HepG2 (cell line): ENCODE measurements around the gene ATG16L1. TPM values are rescaled to one million over a fixed set of nuclear protein-coding genes. Genes with fewer than 3 reads are reported as not detected.
A peak's percentile ranks its signal among the peaks of the same experiment; 100 is the strongest.

ENCODE experiments used
- CHD4 ChIP-seq: fragments of 200-600 bp; sonication (generic); IDR thresholded peaks from 2 replicates; pipeline ENCODE4 v1.7.0; 2017; ENCODE audit warnings: mild to moderate bottlenecking, low read length, borderline replicate concordance
- DDIT3 ChIP-seq: sonication (generic); formaldehyde crosslinking; IDR thresholded peaks from 2 replicates; pipeline ENCODE4 v1.4.0; 2020; ENCODE audit warnings: mild to moderate bottlenecking, missing genetic modification reagents
- EHMT2 ChIP-seq: fragments of 200-600 bp; sonication (generic); IDR thresholded peaks from 2 replicates; pipeline ENCODE4 v1.7.0; 2017; ENCODE audit warnings: antibody characterized with exemption, low read depth, low read length, borderline replicate concordance
- IKZF4 ChIP-seq: sonication (generic); formaldehyde crosslinking; IDR thresholded peaks from 2 replicates; pipeline ENCODE4 v1.5.1; 2020; ENCODE audit warnings: borderline replicate concordance, mild to moderate bottlenecking, low read depth, missing genetic modification reagents; ENCODE audit errors: not compliant biosample characterization
- NONO ChIP-seq, 2 experiments: fragments of 450-650 bp in 1 of 2; sonication (generic) in 1 of 2; formaldehyde crosslinking in 1 of 2; IDR thresholded peaks in 1 of 2; conservative IDR thresholded peaks in 1 of 2; 2 replicates each; pipeline versions ENCODE4 v1.6.1 to v1.8.0; 2017 to 2022; ENCODE audit warnings: mild to moderate bottlenecking in 1 of 2, missing genetic modification reagents in 1 of 2, moderate library complexity in 1 of 2
- PBX2 ChIP-seq: IDR thresholded peaks from 2 replicates; pipeline ENCODE4 v1.6.1; 2016; ENCODE audit warnings: control low read depth
- RCOR2 ChIP-seq: IDR thresholded peaks from 2 replicates; pipeline ENCODE4 v1.6.1; 2016; ENCODE audit warnings: missing biosample characterization, missing genetic modification reagents
- THAP11 ChIP-seq: IDR thresholded peaks from 2 replicates; pipeline ENCODE4 v1.6.1; 2016; ENCODE audit warnings: missing biosample characterization, missing genetic modification reagents
- ZFP91 ChIP-seq: sonication (generic); formaldehyde crosslinking; IDR thresholded peaks from 2 replicates; pipeline ENCODE4 v1.9.0; 2022; ENCODE audit warnings: missing genetic modification reagents, mild to moderate bottlenecking, borderline replicate concordance
- ZMYM2 ChIP-seq: sonication (generic); formaldehyde crosslinking; IDR thresholded peaks from 2 replicates; pipeline ENCODE4 v1.8.0; 2022; ENCODE audit warnings: mild to moderate bottlenecking, missing genetic modification reagents
- ZNF224 ChIP-seq: sonication (generic); formaldehyde crosslinking; IDR thresholded peaks from 2 replicates; pipeline ENCODE4 v1.5.0; 2020; ENCODE audit warnings: mild to moderate bottlenecking, missing genetic modification reagents
- ZNF318 ChIP-seq: sonication (generic); formaldehyde crosslinking; IDR thresholded peaks from 2 replicates; pipeline ENCODE4 v1.4.0; 2020; ENCODE audit warnings: mild to moderate bottlenecking, missing genetic modification reagents
- ZNF549 ChIP-seq: sonication (generic); formaldehyde crosslinking; IDR thresholded peaks from 2 replicates; pipeline ENCODE4 v1.5.0; 2020; ENCODE audit warnings: missing genetic modification reagents
- ZNF550 ChIP-seq: sonication (generic); formaldehyde crosslinking; IDR thresholded peaks from 2 replicates; pipeline ENCODE4 v1.4.0; 2020; ENCODE audit warnings: mild to moderate bottlenecking, missing genetic modification reagents, borderline replicate concordance
- ZNF704 ChIP-seq: sonication (generic); formaldehyde crosslinking; IDR thresholded peaks from 2 replicates; pipeline ENCODE4 v1.8.1; 2023; ENCODE audit warnings: mild to moderate bottlenecking, inconsistent platforms, moderate library complexity, missing genetic modification reagents, borderline replicate concordance
- ZNF709 ChIP-seq: sonication (generic); formaldehyde crosslinking; IDR thresholded peaks from 2 replicates; pipeline ENCODE4 v1.5.0; 2020; ENCODE audit warnings: mild to moderate bottlenecking, missing genetic modification reagents
- polyA plus RNA-seq, 8 experiments: library from polyadenylated mRNA; depleted of rRNA in 3 of 8; stranded (reverse) in 7 of 8; unstranded in 1 of 8; fragments of >200 nt; fragmentation: Illumina TruSeq in 4 of 8; extraction: Trizol in 4 of 8; gene quantifications; 2 replicates each; pipeline versions ENCODE4 v1.2.1 to v1.2.3, GENCODE V29; 2011 to 2016; ENCODE audit warnings: low read depth in 4 of 8, missing spikeins in 1 of 8, mixed read lengths in 1 of 8; ENCODE audit not compliant: insufficient read depth in 1 of 8
- total RNA-seq, 5 experiments: library from RNA; depleted of rRNA; stranded (reverse); fragments of >200 nt; fragmentation: Illumina TruSeq; extraction: Trizol; gene quantifications; 2 replicates each; pipeline ENCODE4 v1.2.3, GENCODE V29; 2016; ENCODE audit warnings: low read depth in 1 of 5

The ATG16L1 gene
- total and polyA plus RNA-seq, 2 of the 13 experiments (the other 11 are each of a cell fraction or from before 2014, with no cell fraction given) = 26.0 to 51.7 TPM

GRCh38 chr2:233250985-233251305, 528 bp upstream of the ATG16L1 start (continued):
- peak; percentile 7; the same call in 1 of the 2 replicates for TF ChIP-seq ZNF318 (CRISPR knock-in tag)
- no peak for TF ChIP-seq ZNF549 (CRISPR knock-in tag)
- peak; percentile 99; the same call in 1 of the 2 replicates for TF ChIP-seq RCOR2 (CRISPR knock-in tag)
- TF ChIP-seq ZNF550 = 0 out of 2 replicates have a peak, but pooled peaks have one; percentile 4
- no peak for TF ChIP-seq ZFP91 (CRISPR knock-in tag)
- no peak for TF ChIP-seq IKZF4
- TF ChIP-seq ZNF224 (CRISPR knock-in tag) = 0 out of 2 replicates have a peak, but pooled peaks have one; percentile 10
- no peak for TF ChIP-seq THAP11
- no peak for TF ChIP-seq ZNF709 (CRISPR knock-in tag)
- no peak for TF ChIP-seq DDIT3
- peak; percentile 82 for TF ChIP-seq ZMYM2 (CRISPR knock-in tag)
- TF ChIP-seq EHMT2 = 0 out of 2 replicates have a peak, but pooled peaks have one; percentile 77
- peak; percentile 100 for TF ChIP-seq CHD4
- no peak for TF ChIP-seq ZNF704 (CRISPR knock-in tag)
- TF ChIP-seq NONO (IDR thresholded peaks at IDR 0.05) = no peak
- TF ChIP-seq NONO (CRISPR knock-in tag; conservative IDR thresholded peaks at IDR 0.05) = no peak
- 0 out of 2 replicates have a peak, but pooled peaks have one; percentile 25 for TF ChIP-seq PBX2 (CRISPR knock-in tag)
